Activated CD8-positive, alpha-beta memory T cell treated with anti-CD3 and anti-CD28 coated beads for 36 hours (primary cell): ENCODE results near the gene ITPR3. TPM values are rescaled to one million over a fixed set of nuclear protein-coding genes. Genes with fewer than 3 reads are reported as not detected.

ENCODE experiments used
- CTCF ChIA-PET: fragments of 350-600 bp; sonication (Branson Sonifier 250); formaldehyde crosslinking; loops from one replicate; lab custom pipeline; 2021; ENCODE audit warnings: antibody characterized with exemption; lab: Charles Lee
- POLR2A ChIA-PET: fragments of 350-600 bp; sonication (Branson Sonifier 250); formaldehyde crosslinking; loops from one replicate; lab custom pipeline; 2021; ENCODE audit warnings: antibody characterized with exemption; lab: Charles Lee
- total RNA-seq, 2 experiments: library from RNA; stranded (reverse); gene quantifications; one replicate each; pipeline ENCODE4 v1.2.3, GENCODE V29; 2021

The ITPR3 gene
- total RNA-seq, 2 experiments from 2014 or later: 42.2 to 44.0 TPM

DNA sequence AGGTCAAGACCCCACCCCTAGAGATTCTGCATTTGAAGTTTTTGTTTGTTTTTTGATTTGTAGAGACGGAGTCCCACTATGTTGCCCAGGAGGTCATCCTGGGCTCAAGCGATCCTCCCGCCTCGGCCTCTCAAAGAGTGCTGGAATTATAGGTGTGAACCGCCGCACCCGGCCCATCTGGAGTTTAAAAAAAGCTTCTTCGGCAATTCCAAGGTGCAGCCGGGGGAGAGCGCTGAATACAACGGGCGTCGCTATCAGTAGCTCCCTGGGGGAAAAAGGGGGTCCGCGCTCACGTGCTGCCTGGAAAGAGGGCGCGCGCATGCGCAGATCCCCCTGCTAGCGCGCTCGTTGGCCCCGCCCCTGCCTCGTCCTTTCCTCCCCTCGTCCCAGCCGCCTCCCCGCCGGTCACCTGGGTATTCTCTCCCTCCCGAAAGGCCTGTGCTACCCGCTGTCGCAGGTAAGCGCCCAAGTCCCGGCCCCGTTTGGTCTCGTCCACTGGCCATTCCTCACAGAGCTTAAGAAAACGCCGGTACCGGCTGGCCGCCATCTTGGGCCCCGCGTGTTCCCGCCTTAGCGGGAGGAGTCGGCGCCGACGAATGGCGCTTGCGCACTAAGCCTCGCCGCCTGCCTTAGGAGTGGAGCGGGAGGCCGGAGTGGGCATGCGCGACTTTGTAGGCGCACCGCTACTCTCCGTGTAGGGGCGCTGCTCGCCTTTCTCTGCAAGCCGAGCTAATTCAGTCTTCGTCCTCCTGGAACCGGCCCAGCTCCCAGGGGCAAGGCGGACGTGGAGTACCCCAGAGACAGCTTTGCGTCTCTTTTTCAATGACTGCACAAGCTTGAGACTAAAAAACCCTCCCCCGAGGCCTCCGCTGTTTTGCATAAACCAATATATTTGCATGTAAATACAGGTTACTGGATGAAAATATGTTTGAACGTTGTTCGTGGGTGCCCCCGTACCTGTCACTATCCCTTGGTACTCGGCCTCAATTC, 90.3 kb downstream of the ITPR3 start, which contains the start of gene UQCC2:
Gene UQCC2, minus strand, starts transcription at position 561 of the 990 bp plus-strand sequence. Its CDS starts 14 bp downstream, at position 547.
- CTCF ChIA-PET: interaction anchor here (0.8 to 1.9 kb wide), 21 partner anchors 9 to 315 kb away, joined by 3 to 12 read pairs (median 3); partner anchors contain the start of genes BAK1 and ITPR3
- POLR2A ChIA-PET: interaction anchor here (0.5 to 1.3 kb wide), 10 partner anchors 17 to 740 kb away, joined by 3 to 4 read pairs (median 3); partner anchors contain the start of gene HMGA1

DNA sequence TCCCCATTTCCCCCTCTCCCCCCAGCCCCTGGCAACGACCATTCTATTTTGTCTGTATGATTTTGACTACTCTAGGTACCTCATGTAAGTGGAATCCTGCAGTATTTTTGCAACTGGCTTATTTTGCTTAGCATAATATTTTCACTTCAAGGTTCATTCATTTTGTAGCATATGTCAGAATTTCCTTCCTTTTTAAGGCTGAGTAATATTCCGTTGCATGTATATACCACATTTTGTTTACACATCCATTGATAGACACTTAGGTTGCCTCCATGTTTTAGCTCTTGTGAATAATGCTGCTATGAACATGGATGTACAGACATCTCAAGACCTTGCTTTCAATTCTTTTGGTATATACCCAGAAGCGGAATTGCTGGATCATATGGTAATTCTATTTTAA, 91.8 kb downstream of the ITPR3 start:
- CTCF ChIA-PET: interaction anchor here (0.7 to 1.7 kb wide), 3 partner anchors 31 to 314 kb away, joined by 3 read pairs; no protein-coding TSS in a partner anchor
- POLR2A ChIA-PET: interaction anchor here (0.8 kb wide), 1 partner anchor 107 kb away, joined by 5 read pairs; no protein-coding TSS in a partner anchor

DNA sequence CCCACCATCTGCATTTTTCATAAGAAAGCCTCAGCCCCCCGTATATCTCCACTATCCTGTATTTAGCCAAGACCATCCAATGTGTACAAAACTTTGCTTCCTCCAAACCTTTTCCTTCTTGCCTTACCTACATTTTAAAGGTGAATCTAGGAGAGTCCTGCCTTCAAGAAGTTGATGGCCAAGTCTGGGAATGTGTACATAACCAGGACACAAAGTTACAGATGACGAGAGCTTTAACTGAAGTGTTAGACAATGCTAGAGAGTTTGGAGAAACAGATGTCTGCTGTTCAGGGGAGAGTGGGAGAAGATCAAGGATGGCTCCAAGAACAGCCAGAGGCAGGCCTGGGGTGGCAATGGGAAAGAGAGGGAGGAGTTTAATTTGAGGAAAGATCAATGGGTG, 92.7 kb downstream of the ITPR3 start:
- ChIA-PET CTCF (interaction anchor here (0.8 to 1.7 kb wide), 2 partner anchors 30 to 49 kb away, joined by 3 read pairs; no protein-coding TSS in a partner anchor), POLR2A (no interaction called here)

DNA sequence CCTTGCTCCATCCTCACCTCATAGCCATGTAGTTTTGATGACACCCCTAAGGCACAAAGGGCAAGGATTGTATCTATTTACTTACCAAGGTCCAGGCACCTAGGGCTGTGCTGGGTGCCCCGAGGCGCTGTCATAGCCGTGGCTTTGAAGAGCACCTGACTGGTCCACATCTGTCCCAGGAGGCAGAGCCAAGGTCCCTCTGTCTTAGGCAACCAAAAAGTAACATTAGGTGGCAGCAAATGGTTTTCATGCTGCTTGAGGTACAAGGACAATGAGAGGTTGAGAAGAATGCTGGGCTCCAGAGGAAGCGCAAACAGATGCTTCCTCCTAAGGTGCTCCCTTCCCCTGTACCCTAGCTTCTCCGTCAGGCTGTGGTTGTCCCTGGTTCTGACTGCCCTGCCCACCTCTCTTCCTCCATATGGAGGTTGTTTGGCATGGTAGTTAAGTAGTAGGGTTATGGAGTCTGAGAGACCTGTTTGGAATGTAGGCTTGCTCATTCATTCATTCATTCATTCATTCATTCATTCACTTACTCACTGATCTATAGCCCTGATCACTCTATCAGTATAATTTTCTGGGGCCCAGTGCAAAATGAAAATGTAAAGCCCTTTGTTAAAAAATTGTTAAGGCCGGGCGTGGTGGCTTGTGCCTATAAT, 93.4 kb downstream of the ITPR3 start:
- CTCF ChIA-PET: interaction anchor here (1.7 kb wide), 1 partner anchor 30 kb away, joined by 3 read pairs; no protein-coding TSS in a partner anchor

DNA sequence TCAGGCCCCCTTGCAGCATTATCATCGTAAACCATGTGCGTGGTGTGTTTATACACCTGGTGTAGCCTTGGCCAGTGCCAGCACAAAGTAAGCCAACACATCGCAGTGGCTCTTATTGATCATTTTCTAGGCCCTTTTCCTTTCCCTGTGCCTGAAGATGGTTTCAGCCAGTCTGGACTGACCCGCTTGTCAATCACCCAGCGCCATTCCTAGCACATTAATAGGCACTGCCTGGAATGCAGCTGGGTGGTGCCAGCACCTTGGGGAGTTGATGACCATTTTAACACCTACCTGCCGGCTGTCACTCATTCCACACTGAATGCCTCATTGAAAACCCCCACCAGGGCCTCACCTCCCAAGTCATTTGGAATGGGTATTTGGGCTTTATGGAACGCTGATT, 95.3 kb downstream of the ITPR3 start:
- ChIA-PET POLR2A (no interaction called here), CTCF (interaction anchor here (1.5 kb wide), 1 partner anchor 27 kb away, joined by 4 read pairs; no protein-coding TSS in a partner anchor)

More for the DNA sequence above, 93.4 kb downstream of the ITPR3 start:
- POLR2A ChIA-PET: no interaction called here

DNA sequence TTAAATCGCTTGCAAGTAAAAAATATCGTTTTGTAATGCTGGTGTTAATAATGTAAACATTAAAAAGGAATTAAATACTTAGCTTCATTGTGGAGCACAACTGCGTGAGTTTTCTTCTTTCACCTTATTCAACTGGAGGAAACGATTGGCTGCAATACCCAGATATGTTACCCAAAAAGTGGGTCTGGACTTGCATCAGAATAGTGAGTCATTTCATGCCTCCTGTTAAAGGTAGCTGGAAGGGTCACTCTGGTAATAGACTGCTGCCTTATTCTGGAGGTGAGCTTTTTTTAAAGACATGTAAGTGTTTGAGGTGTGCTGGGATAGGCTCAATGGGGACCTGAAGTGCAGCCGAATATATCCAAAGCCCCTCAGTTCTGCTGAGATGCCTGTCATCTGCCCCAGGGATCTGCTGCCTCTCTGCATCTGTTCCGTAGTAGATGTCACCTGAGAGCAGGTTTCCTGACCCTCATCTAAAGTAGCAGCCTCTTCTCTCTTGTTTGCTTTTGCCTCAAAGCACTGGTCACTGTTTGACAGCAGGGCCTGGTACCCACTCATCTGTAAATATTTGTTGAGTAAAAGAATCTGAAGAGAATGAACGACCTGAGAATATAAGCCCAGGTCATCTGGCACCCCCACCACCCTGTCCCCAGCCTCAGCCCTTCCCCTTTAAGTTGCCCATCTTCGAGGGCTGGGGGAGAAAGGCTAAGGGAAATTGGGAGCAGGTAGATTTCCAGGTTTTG, 95.9 kb downstream of the ITPR3 start:
- ChIA-PET CTCF (interaction anchor here (1.5 kb wide), 1 partner anchor 26 kb away, joined by 4 read pairs; no protein-coding TSS in a partner anchor), POLR2A (no interaction called here)

DNA sequence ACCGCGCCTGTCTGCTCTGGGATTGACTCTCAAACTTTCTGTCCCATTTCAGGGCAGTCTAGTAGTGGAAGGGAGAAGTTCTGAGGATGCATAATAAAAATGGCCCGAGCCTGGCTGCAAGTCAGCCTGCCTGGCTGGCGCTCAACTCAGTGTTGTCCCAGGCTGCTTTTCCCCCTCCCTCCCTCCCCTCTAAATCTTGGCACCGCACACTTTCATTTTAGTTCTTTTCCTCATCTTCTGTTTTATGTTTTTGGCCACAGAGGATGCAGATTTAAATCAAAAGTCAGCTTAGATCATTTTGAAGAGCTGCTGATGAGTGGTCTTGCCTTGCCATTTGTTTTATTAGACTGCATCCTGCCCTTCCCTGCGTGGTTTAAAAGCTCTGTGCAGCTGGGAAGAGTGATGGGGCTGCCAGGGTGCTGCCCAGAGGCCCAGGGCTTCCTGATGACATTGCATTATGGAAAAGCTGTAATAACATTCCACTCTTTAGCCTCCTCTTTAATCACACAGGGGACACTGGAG, 96.9 kb downstream of the ITPR3 start:
- POLR2A ChIA-PET: no interaction called here
- CTCF ChIA-PET: no interaction called here

DNA sequence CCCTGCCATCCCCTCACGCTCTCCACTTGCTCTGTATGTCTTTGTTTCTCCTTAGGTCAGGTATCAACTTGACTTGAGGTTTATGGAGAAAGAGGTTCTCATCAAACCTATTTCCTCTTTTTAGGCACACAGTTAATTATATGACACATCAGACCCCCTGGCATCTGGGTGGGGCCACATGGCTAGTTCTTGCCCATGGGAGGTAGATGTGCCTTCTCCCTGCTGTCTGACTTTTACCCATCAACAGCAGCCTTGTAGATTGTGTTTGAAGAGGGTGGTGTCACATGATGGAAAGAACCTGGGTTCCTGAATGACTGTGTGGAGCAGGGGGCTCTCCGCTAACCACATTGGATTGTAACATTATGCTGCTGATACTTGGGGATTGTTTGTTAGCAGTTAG, 97.6 kb downstream of the ITPR3 start:
- POLR2A ChIA-PET: no interaction called here
- CTCF ChIA-PET: no interaction called here

DNA sequence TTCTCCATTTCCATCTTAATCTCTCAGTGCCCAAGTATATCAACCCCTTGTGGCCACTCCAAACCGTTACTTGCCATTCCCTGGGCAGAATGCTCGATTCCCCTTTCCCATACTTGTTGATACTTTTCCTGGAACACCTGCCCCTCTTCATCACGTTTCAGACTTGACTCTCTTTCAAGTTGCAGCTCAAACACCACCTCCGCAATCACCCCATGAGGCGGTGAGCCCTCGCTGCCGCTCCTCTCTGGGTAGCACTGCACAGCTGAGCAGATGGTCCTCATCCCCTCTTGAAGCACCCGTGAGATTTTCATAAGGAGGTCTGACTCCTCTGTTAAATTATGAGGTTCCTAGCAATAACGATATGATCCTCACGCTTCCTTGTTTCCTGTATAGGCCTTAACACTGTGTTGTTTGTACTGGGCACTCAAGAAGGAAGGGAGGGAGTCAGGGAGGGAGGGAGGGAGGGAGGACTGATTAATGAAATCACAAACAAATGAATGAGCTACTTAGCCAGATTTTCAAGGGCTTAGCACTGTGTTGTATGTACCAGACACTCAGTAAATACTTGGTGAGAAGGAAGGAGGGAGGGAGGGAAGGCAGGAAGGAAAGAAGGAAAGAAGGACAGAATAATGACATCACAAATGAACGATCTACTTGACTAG, 98.3 kb downstream of the ITPR3 start:
- POLR2A ChIA-PET: no interaction called here
- CTCF ChIA-PET: interaction anchor here (1.1 kb wide), 1 partner anchor 8 kb away, joined by 3 read pairs; the partner anchor contains the start of gene UQCC2

DNA sequence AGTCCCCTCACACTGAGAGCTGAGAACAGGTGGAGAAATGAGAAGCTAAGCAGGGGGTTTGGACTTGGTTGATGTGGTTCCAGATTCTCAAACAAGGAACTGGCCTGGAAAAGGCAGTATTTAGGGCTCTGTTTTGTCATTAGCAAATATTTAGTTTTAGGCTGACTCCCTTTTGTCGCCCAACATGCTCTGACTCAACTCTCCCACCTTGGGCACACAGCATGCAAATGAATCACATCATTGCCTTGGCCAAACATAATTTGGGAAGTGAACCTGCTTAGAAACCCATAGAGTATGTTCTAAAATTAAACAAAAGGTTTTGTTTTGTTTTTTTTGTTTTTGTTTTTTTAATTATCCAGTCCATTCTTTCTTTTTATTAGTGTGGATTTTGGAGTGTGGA, 99.9 kb downstream of the ITPR3 start:
- CTCF ChIA-PET: interaction anchor here (1.1 kb wide), 1 partner anchor 9 kb away, joined by 3 read pairs; the partner anchor contains the start of gene UQCC2
- POLR2A ChIA-PET: no interaction called here

DNA sequence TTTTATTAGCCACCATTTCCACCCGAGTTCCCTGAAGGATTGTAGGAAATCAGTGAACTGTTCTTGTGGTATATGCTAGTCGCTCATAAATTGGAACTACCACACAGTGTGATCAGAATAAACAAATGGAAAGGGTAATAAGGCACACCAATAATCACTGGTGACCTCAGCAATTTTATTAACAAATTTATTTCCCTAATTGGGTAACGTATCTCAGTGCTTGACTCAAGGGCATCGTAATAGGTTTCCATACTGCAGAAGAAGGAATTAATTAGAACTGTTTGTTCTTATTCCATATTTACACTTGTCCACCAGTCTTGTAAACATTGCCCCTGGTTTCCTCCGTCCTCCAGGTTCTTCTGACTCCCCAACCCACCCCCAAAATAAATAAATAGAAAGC, 100.4 kb downstream of the ITPR3 start:
- ChIA-PET POLR2A (no interaction called here), CTCF (interaction anchor here (1.0 kb wide), 1 partner anchor 10 kb away, joined by 3 read pairs; no protein-coding TSS in a partner anchor)

DNA sequence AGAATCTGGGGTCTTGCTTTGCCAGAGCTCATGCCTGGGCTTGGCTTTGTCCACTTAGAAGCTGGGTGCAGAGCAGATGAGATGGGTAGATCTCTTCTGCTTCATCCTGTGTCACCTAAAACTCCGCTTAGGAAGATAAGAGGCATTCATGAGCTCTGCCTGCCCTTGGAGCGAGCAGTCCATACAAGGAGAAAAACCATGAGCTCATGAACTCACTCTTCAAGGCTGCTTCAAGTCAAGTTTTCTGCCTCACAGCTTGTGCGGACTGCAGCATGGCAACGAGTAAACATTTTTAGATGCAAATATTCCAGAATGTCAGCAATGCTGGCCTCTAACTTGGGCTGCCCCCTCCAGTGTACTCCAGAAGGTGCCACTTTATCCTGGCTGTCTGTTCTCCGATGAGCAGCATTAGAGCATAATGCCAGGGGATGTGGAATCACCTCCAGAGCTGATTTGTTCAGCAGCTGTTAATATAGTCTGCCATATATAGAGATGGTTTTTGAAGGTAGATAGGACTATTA, 101.0 kb downstream of the ITPR3 start:
- POLR2A ChIA-PET: no interaction called here
- CTCF ChIA-PET: interaction anchor here (1.0 to 1.9 kb wide), 3 partner anchors 9 to 22 kb away, joined by 3 to 7 read pairs (median 4); partner anchors contain the start of gene UQCC2

DNA sequence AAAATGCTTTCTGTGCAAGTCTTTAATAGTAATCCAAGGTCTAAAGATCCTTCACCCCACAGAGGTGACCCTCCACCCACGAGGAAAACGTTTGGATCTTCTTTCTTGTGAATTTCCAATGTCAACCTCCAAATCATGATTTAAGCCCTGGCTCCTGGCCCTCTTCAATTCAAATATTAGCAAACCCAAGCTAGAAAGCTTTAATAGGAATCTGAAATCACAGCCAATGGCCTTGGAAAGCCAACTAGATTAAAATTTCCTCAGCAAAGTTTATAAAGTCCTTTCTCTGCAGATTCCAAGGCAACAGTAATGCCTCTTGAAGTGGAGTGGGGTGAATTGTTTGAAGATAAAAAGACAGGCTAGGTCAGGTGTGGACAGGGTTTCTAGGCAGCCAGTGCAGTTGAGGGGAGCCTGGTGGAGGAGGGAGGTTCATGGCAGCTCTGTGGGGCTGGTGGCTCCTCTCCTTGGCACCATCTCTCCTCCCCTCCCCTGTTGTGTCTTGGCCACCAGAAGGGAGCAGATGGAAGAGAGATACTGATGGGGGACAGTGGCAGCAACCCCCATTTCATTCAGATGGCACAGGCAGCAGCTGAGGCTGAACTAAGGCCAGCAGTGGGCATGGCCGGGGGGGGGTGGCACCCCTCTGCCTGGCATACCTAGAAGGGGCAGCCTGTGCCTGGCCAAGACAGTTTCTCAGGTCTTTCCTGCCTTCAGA, 102.4 kb downstream of the ITPR3 start:
- ChIA-PET CTCF (interaction anchor here (1.4 to 1.9 kb wide), 2 partner anchors 12 to 23 kb away, joined by 4 to 7 read pairs; partner anchors contain the start of gene UQCC2), POLR2A (no interaction called here)

DNA sequence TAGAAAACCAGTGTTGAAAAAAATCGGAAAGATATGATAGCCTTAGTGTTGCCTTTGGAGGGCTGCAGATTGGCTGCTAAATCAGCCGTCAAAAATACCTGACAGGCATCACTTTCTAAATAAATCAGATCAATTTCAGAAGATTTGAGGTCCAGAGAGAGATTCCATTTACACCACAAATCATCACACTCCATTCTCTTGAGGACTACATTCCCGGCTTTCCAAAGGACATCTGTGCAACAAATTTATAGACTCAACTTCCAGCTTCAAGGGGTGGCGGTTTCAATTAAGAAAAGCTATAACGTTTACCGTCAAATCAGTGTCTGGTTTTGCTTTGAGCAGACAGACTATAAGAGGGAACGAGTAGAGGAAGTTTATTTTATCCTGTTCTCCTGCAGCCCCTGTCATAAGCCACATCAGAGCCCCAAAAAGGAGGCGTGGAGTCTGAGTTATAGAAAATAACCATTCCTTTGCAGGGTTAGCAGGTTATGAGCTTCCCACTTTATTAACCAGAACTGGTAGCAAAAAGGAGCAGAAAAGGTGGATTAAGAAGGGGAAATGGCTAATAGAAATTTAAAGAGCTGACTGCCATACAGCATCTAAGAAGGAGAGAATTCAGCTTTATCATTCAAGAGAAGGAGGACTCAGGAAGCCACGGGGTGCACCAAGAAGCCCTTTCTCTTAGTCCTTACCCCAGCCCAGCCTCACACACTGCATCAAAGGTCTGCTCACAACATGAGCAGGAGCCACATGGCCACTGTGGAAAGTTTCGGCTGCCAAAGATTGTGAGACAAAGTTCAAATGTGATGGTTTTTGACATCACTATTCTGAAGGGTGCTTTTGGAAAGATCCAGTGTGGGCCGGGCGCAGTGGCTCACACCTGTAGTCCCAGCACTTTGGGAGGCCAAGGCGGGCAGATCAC, 103.2 kb downstream of the ITPR3 start:
- POLR2A ChIA-PET: no interaction called here

DNA sequence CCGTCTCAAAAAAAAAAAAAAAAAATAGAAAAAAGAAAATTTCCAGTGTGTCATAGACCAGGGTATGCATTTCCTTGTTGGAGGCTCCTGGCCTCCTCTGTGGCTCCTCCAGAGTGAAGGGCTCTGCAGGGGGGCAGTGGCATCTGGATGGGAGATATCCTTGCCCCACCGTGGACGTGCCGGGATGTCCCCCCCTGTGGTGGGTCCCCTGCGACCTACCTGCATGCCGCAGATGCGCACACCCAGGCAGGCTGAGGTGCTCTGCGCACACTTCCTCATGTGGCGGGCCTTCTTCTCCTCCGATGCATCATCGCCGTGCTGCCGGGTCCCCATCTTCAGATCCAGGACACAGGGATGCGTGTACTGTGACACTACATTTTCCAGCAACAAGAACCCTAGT, 104.1 kb downstream of the ITPR3 start:
- ChIA-PET CTCF (no interaction called here), POLR2A (no interaction called here)

More for the DNA sequence above, 103.2 kb downstream of the ITPR3 start:
- CTCF ChIA-PET: interaction anchor here (0.5 kb wide), 1 partner anchor 44 kb away, joined by 3 read pairs; no protein-coding TSS in a partner anchor
